RPMI7951 (cell line): Measurements from ENCODE around the gene SPSB4. TPM values are rescaled to one million over a fixed set of nuclear protein-coding genes. Genes with fewer than 3 reads are reported as not detected.

Experiments
- DNase-seq: peaks from one replicate; pipeline ENCODE4 v3.0.0-alpha.2; 2012; ENCODE audit warnings: low read depth
- total RNA-seq: library from RNA; depleted of rRNA; stranded (reverse); fragments of >200 nt; shearing (Covaris generic); gene quantifications from 2 replicates; pipeline ENCODE4 v1.2.3, GENCODE V29; 2014

The SPSB4 gene
- total RNA-seq, 1 experiment from 2014 or later: not detected

DNA sequence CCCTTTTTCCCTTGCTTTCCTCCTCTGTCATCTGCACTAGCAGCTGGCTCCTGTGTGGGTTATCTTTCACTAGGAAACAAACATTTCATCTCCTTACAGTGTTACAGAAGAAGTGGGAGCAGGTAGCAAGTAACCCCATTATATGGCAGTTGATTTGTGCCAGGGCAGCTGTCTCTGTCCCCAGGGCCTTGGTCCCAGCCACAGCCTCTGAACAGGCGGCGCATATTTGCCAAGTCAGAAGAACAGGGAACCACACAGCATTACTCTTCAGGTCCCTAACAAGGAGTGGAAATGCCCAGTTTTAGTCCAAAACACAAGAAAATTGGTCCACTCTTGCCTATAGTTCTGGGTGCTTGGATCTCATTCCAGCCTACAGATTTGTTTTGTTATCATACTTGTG lies 99.8 kb downstream of the SPSB4 start:
- no peak for DNase-seq

DNA sequence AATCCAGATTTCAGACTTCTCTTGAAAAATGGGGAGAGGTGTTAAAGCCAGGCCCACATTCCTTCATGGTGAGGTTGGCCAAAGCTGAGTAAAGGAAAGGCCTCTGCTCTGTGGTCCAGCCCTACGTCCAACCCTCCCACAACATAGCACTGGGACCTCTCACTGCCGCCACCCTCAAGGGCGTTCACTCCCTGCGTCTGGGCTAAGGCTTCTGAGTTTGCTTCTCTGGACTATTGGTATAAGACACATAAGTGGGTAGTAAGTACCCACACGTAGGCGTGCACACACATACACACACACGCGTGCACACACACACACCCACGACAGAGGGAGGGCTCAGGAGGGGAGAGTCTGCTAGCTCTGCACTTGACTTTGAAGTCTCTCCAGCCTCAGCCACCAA lies 100.3 kb downstream of the SPSB4 start:
- no peak for DNase-seq

DNA sequence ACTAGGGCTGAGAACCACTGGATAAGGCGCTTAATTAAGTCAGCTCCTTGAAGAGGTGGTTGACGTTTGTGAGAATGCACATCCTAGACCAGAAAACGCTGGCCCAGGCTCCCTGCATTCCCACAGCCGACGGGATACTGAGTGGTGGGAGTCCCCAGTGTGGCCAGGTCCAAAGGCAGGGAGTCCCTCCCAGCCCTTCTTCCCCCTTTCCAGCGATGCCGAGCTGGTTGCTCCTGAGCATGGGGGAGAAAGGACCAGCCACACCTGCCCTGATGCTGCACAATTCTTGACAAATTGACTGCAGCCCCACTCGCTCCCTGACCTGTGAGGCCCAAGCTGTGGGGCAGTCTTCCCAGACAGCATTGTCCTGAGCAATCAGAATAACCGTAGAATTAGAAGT lies 101.0 kb downstream of the SPSB4 start:
- no peak for DNase-seq

DNA sequence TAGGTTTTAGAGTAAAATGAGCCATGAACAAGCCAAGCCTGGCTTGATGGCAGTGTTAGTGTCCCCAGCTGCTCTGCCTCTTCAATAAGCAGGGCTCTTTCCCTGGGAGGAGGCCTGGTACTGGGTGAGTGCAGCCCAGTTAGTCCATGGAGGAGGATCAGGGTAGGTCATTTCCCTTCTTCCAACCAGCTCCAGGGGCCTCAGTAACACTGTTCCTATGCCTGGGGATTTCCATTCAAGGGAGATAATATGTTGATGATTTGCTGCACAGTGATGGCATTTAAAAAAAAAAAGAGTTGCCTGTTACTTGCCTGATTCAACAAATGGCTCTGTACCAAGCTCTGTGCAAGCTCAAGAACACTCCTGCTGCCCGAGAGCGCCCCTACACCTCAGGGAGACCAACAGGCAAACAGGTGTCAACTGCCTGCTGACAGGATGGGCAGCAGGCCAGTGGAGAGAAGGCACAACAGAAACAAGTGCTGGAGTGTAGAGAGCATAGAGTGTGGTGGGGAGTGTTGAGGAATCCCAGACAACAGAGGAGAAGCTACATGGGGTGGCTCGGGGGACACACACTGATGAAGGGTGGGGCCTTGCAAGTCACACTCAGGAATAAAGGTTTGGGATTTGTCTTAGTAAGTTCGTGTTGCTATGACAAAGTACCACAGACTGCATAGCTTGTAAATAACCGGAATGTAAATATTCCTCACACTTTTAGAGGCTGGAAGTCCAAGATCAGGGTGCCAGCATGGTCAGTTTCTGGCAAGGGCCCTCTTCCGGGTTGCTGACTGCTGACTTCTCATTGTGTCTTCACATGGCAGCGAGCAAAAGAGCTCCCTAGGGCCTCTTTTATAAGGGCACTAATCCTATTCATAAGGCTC lies 101.9 kb downstream of the SPSB4 start:
- no peak for DNase-seq

DNA sequence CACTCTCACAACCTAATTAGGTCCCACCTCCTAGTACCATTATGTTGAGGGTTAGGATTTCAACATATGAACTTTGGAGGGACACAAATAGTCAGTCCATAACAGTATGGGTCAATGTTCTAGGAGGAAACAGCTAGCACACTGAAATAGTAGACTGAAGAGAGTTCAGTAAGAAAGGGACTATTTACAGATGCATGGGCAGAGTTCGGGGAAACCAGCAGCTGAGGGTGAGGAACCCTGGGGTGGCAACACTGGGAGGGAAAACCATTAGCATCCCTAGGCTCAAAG lies 102.5 kb downstream of the SPSB4 start:
- no peak for DNase-seq

DNA sequence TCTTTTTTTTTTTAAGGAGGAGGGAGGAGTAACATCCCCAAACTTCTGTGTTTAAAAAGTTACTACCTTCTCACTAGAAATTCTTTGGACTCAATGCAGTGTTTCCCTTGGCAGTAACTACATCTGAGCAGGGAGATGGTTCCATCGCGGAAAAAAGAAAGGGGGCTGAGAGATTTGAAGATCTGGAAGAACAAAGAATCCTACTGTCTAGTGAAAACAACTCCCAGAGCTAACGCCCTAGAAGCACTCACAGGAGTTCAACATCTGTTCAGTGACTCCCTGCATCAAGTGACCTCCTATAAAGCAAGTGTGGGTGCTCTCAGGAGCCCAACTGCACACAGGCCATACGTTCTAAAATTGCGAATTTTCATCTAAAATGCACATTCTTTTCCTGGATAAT lies 113.7 kb downstream of the SPSB4 start:
- no peak for DNase-seq

DNA sequence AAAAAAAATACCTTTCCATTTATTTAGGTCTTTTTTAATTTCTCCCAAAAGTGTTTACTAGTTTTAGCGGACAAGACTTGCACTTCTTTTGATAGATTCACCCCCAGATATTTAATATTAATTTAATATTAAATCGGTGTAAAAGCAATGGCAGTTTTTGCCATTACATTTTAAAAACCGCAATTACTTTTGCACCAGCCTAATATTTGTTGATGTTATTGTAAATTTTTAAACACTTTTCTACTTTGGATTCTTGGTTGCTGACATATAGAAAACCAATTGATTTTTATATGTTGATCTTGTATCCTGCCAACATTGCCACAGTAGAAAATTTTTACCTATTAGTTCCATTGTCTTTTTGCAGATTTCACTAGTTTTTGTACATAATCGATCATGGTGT lies 116.5 kb downstream of the SPSB4 start:
- DNase-seq: no peak

DNA sequence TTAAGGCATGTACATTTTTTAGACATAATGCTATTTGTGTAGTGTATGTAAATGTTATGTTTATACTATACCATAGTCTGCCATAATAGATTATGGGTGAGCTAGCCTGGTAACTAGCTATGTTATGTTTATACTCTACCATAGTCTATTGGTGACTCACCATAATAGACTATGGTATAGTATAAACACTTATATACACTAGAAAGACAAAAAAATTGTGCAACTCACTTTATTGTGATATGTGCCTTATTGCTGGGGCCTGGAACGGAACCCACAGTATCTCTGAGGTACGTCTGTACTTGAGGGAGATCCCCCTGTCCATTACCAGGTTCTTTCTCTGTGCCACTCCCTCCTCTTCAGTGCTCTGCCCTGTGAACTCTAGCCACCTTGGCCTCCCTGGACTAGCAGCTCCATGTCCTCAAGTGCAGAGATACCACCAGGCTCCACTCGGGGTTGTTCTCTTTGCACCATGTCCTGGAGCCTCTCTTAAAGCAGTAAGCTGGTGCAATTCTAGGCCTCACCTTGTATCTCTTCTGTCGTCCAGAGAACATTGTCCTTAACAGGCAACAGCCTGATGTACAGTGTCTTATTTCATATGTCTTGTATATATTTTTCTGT lies 119.6 kb downstream of the SPSB4 start:
- no peak for DNase-seq

DNA sequence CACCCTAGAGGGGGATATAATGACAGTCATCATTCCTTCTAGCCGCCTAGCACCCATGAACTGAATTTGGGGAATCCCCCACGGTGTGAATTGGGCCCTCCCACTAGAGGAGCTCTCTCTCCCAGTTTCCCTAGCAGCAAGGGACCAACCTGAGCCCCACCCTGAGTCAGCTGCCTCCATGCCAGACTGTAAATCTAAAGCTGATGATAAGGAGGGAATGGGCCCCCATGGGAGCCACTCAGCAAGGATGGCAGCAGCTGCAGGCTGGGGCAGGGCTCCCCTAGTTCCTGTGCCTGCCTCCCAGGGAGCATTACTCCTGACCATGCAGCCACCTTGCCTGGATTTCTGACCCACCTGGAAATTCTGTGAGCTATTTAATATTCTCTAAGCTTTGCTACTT lies 123.5 kb downstream of the SPSB4 start:
- DNase-seq: no peak

DNA sequence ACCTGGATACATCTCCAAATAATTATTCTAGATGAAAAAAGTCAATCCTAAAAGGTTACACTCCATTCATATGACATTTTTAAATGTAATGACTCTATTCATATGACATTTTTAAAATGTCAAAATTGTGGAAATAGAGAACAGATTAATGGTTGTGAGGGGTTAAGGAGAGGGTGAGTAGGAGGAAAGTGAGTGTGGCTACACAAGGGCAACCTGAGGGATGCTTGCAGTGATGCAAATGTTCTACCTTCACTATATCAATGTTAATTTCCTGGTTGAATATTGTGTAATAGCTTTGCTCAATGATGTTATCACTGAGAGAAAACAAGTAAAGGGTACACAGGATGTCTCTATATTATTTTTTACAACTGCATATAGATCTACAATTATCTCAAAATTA lies 125.6 kb downstream of the SPSB4 start:
- no peak for DNase-seq

DNA sequence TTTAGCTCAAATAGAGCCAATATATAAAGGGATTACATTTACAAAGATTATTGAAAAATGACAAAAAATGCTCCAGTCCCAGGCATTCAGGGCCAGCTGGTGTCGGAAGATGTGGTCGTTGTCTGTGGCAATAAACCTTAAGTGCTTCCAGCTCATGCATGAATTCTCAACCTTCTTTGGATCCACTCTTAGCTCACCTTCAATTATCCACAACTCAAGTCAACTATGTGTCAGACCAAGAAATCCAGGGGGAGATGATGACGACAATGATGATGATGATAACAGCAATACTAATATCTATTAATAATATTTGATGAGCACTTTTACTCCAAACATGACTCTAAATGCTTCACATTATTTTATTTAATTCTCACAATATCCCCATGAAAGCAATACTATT lies 126.9 kb downstream of the SPSB4 start:
- DNase-seq: no peak

DNA sequence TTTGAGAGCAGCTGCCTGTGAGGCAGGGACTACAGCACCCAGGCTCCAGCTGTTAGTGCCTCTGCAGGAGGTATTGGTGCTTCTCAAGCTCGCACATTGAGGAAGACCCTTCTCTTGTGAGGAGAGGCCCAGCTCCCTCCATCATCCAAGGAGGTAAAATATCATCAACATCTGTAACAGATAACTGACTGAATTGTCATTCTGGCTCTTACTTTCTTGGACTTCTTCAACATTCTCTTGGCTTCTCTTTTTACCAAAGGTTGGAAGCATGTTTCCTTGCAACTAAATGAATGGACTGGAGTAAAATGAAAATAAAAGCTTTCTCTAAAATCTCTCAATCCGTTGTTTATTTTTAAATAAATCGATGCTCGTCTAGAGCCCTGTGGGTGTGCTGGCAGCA lies 127.4 kb downstream of the SPSB4 start:
- no peak for DNase-seq

DNA sequence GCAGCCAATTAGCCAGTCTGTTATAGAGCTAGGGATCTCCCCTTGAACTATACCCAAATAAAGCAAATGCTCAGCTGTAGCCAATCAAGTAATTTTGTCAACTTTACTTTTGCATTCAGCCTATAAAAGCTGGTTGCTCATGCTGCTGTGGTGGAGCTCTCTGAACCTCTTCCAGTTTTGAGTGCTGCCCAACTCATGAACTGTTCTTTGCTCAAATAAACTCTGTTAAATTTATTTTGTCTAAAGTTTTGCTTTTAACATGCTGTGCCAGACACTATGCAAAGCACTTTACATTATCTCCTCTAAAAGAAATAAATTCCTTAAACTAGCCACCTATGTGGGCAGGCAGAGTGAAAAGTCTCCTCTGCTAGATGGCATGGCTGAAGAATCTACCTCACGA lies 128.8 kb downstream of the SPSB4 start:
- DNase-seq: no peak

DNA sequence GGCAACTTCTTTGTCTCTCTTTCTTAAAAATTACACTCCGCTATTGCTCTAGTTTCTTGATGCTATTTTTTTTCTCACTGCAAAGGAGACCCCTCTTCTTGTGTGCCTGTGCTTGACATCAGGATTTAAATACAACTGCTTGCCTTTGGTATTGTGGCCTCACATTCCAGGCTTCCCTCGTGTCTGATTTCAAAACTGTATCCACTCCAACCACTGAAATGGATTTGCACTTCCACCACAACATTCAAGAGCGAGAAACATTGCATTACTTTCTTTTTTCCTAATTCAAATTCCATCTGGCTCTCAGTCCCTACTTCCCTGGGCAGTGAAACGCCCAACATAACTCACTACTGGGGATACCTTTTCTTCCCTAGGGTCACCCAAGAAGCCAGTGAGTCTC lies 130.0 kb downstream of the SPSB4 start:
- DNase-seq: no peak

DNA sequence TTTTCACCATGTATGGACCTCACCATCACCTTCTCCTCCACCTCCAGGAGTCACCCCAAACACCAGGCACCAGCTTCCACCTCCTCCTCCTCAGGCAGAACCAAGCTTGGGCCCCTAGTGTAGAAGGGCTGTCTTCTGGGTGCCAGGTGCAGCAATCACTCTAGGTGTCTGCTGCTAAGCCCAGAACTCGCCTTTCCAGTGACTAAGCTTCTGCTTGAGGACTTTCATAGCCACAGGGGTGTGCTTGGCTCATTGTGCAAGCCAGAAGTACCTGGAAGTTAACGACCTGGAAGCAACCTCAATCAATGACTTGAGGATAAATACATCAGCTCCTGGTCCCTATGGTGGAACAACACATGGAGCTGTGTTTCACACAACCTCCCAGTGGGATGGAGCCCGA lies 130.7 kb downstream of the SPSB4 start:
- DNase-seq: no peak

DNA sequence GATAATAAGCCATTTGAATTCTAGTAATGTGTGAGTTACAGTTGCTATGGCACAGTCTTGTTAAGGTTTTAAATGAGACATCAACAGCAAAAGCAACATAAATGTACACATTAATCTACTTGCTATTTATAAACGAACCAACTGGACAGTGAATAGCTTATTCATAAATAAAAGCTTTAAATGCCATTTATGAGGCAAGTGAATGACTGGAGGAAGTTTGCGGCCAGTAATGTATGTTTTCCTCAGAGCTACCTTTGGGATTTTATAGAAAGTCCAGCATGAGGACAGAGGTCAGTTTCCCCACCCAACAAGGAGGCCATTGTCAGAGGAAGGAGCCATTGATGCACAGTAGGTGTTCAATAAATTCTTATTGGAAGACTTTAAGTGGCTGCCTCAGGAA lies 132.5 kb downstream of the SPSB4 start:
- DNase-seq: no peak

DNA sequence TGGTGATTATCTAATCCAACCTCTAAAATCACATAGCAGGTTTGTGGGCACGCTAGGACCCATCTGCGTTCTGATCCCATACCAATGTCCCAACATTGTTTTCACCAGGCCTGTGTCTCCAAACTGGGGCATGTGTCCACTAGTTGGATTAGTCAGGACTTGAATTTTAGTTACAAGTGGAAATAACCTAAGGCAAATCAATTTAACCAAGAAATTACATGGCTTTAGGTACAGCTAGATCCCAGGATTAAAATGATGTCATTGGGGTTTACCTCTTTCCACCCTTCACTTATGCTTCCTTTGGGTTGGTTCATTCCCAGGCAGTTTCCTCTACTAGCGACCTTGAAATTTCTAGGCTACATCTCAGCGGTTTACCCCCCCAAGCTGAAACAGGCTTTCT lies 133.3 kb downstream of the SPSB4 start:
- DNase-seq: no peak

DNA sequence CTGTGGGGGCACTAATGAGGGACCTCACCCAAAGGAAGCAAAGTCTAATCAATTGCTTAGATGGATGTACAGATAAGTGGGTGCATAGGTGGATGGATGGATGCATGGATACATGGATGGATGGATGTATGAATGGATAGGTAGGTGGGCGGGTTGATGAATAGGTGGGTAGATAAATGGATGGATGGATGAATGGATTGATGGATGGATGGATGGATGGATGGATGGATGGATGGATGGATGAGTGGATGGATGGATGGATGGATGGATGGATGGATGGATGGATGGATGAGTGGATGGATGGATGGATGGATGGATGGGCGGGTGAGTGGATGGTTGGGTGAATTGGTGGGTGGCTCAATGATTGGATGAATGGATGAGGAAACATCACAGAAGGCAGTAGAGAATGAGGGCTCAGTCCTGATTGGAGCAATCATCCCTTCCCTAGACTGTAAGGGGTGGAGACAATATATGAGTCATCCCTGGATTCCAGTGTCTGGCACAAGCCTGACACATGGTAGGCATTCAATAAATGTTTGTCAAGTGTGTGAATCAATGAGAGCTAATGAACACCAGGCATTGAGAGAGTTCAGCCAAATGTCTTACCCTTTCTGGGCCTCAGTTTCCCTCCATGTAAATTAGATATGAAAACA lies 140.1 kb downstream of the SPSB4 start:
- DNase-seq: peak; percentile 55

DNA sequence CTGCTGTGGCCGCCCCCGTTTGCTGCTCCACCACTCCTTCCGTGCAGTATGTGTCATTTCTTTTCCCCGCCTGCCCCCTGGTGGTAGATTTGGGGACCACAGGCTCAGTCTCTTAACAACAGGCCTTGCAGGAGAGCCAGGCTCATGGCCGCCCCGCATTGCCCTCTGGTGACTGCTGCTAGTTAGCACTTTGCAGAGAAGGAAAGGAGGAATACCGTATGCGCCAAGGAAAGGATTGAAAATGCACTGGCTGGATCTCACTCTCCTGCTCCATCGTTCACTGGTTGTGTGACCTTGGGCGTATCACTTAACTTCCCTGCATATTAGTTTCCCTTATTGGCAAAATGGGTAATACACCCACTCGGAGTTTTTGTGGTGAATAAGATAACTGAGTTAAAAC lies 141.2 kb downstream of the SPSB4 start:
- peak; percentile 90 for DNase-seq

DNA sequence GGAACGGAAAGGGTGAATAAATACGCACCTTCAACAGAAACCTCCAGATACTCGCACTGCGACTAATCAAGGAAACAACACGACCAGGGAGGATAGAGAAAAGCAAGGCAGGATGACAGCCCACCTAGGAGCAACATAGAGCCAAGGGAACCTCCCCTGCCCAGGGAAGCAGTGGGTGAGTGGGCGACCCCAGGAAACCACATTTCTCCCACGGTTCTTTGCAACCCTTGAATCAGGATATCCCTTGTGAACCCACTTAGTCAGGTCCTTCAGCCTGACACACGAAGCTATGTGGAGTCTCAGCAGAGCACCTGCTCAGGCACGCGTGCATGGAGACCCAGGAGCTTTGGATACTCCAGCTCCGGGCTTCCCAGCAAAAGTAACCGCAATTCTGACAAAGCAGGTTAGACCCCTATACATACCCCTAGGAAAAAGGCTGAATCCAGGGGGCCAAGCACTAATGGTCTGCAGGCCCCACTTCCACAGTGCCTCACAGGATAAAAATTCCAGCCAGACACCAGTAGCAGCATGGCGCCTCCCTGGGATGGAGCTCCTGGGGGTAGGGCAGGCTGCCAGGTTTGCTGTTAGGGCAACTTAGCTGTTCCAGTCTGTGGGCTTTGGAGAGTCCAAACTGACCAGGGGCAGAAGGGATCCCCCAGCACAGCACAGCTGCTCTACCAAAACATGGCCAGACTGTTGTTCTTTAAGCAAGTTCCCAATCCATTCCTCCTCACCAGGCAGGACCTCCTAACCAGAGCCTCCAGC lies 142.1 kb downstream of the SPSB4 start:
- DNase-seq: no peak
